ENCODE results near the gene MTARC1. TPM values are rescaled to one million over a fixed set of nuclear protein-coding genes. Genes with fewer than 3 reads are reported as not detected.

The MTARC1 gene
- polyA plus RNA-seq, 1 donor (not counting 4 experiments of a cell fraction or from before 2014, with no cell fraction given): 2.1 TPM

- no peaks in the 10 kb centered on the region for H3K9me1 ChIP-seq (ENCODE audit: control insufficient read depth, extremely low read depth, insufficient read depth, low read length)
- H3K9ac ChIP-seq (ENCODE audit: control insufficient read depth, extremely low read depth, insufficient read depth, low read length): no peak overlapping the region
- TF ChIP-seq CTCF (optimal IDR thresholded peaks at IDR 0.05 in 1 of 3, IDR thresholded peaks at IDR 0.05 in 1 of 3, conservative IDR thresholded peaks at IDR 0.05 in 1 of 3; ENCODE audit: extremely low read depth in 1 of 3, insufficient read depth in 2 of 3, low read length in 3 of 3): no peak
- no peak for TF ChIP-seq EZH2 (IDR thresholded peaks at IDR 0.05; ENCODE audit: low read length)
- H3K4me1 ChIP-seq (ENCODE audit: control insufficient read depth, extremely low read depth, insufficient read depth, low read length): no peaks in the 10 kb centered on the region
- no peaks in the 10 kb centered on the region for H3K27me3 ChIP-seq (ENCODE audit: control insufficient read depth, extremely low read depth, insufficient read depth, low read length)
- DNase-seq (ENCODE audit: low read depth, low spot score) (no peak), FAIRE-seq (no peak)
- H3K79me2 ChIP-seq (ENCODE audit: control insufficient read depth, insufficient read depth, low read length): no peaks in the 10 kb centered on the region
- no peak overlapping the region for H3K4me3 ChIP-seq (ENCODE audit: control insufficient read depth in 2 of 3, extremely low read depth in 1 of 3, insufficient read depth in 2 of 3, low read depth in 1 of 3, low read length in 3 of 3)
- no peaks in the 10 kb centered on the region for H3K9me3 ChIP-seq (ENCODE audit: control insufficient read depth, low read depth, low read length)
- H2AFZ ChIP-seq (ENCODE audit: control insufficient read depth, low read length): no peak overlapping the region
- dilution Hi-C loops (cut with MboI; ENCODE audit: extremely low pct_ligation_motif_present, low sequenced_read_pairs): no loop called here
- no peak overlapping the region for H3K4me2 ChIP-seq (ENCODE audit: control insufficient read depth, extremely low read depth, insufficient read depth, low read depth, low read length)
- H4K20me1 ChIP-seq (ENCODE audit: control insufficient read depth, extremely low read depth, insufficient read depth, low read length): no peaks in the 10 kb centered on the region
- no peaks in the 10 kb centered on the region for H3K36me3 ChIP-seq (ENCODE audit: control insufficient read depth in 2 of 2, extremely low read depth in 1 of 2, insufficient read depth in 2 of 2, low read length in 2 of 2)
- H3K27ac ChIP-seq (ENCODE audit: control insufficient read depth, insufficient read depth, low read length): no peak overlapping the region
These were observed 13.9 kb upstream of the MTARC1 start for GRCh38 chr1:220772846-220773245.

GRCh38 chr1:220775240-220775853 is 11.4 kb upstream of the MTARC1 start:
- FAIRE-seq (no peak), DNase-seq (ENCODE audit: low read depth, low spot score) (no peak)
- dilution Hi-C loops (cut with MboI; ENCODE audit: extremely low pct_ligation_motif_present, low sequenced_read_pairs): no loop called here
- Histone ChIP-seq H2AFZ (ENCODE audit: control insufficient read depth, low read length) (no peak overlapping the region), H3K9me1 (ENCODE audit: control insufficient read depth, extremely low read depth, insufficient read depth, low read length) (no peaks in the 10 kb centered on the region), H3K9ac (ENCODE audit: control insufficient read depth, extremely low read depth, insufficient read depth, low read length) (no peak overlapping the region), H3K4me3 (ENCODE audit: control insufficient read depth in 2 of 3, extremely low read depth in 1 of 3, insufficient read depth in 2 of 3, low read depth in 1 of 3, low read length in 3 of 3) (no peak overlapping the region), H3K79me2 (ENCODE audit: control insufficient read depth, insufficient read depth, low read length) (no peaks in the 10 kb centered on the region), H4K20me1 (ENCODE audit: control insufficient read depth, extremely low read depth, insufficient read depth, low read length) (no peaks in the 10 kb centered on the region), H3K4me2 (ENCODE audit: control insufficient read depth, extremely low read depth, insufficient read depth, low read depth, low read length) (no peak overlapping the region), H3K9me3 (ENCODE audit: control insufficient read depth, low read depth, low read length) (no peaks in the 10 kb centered on the region), H3K27ac (ENCODE audit: control insufficient read depth, insufficient read depth, low read length) (no peak overlapping the region), H3K36me3 (ENCODE audit: control insufficient read depth in 2 of 2, extremely low read depth in 1 of 2, insufficient read depth in 2 of 2, low read length in 2 of 2) (no peaks in the 10 kb centered on the region), H3K4me1 (ENCODE audit: control insufficient read depth, extremely low read depth, insufficient read depth, low read length) (no peaks in the 10 kb centered on the region), H3K27me3 (ENCODE audit: control insufficient read depth, extremely low read depth, insufficient read depth, low read length) (no peaks in the 10 kb centered on the region)
- no peak for TF ChIP-seq EZH2 (IDR thresholded peaks at IDR 0.05; ENCODE audit: low read length)
- TF ChIP-seq CTCF (optimal IDR thresholded peaks at IDR 0.05 in 1 of 3, IDR thresholded peaks at IDR 0.05 in 1 of 3, conservative IDR thresholded peaks at IDR 0.05 in 1 of 3; ENCODE audit: extremely low read depth in 1 of 3, insufficient read depth in 2 of 3, low read length in 3 of 3): peak; percentile 68 to 85 (median 81)

All from keratinocyte (primary cell).